T47D (cell line): ENCODE measurements around the gene NMNAT3.

Experiments used
- DNase-seq, 2 experiments: peaks; one replicate each; pipeline versions ENCODE4 v3.0.0 to v3.0.0-alpha.2; 2011 to 2012; ENCODE audit warnings: low read depth in 1 of 2, low spot score in 1 of 2
- JUND ChIP-seq: IDR thresholded peaks from 2 replicates; pipeline ENCODE4 v1.6.1; 2012; ENCODE audit warnings: low read depth
- in situ Hi-C: cut with HindIII; loops from 2 replicates; pipeline ENCODE4 v1.10.0; 2016; ENCODE audit warnings: low sequenced_read_pairs, low pct_unique_long_range_greater_than_20kb

NMNAT3 gene

DNA sequence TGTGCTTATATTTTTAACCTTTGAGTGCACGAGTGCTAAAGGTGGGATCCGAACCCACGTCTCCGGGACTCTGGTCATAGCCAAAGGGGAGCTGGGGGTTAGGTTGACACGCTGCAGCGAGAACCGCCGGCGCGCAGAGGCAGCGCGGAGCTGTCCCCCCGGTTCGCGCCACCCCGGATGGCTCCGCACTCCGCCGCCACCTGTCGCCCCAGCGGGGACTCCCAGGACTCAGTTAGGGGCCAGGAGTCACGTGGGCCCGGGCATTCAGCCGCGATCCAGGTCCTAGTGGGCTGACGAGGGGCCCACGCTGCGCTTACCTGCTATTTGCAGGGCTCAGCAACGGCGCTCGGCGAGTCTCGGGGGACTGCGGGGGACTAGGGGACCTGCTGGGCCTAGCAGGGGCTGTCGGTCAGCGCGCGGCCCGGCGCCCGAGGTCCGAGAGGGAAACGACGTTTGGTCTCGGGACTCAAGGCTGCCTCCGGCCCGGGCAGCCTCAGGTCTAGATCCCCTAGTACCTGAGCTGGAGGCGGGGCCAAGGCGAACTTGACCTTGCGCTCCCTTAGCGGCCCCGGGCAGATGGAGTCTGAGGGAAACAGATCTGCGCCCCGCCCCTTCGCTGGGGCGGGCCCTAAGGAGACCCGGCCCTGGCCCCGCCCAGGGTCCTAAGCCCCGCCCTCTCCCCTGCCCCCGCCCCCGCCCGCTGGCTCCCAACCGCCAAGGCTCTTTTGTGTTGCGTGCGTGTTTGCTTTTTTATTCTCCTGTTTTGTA, at the start of gene NMNAT3:
Gene NMNAT3 (minus strand): TSS at position 585 of the 768 bp plus-strand sequence. CDS start 50,248 bp downstream, outside the sequence.
- no peak for TF ChIP-seq JUND
- in situ Hi-C loops = no loop called here
- peak; percentile 59 to 89 for DNase-seq

DNA sequence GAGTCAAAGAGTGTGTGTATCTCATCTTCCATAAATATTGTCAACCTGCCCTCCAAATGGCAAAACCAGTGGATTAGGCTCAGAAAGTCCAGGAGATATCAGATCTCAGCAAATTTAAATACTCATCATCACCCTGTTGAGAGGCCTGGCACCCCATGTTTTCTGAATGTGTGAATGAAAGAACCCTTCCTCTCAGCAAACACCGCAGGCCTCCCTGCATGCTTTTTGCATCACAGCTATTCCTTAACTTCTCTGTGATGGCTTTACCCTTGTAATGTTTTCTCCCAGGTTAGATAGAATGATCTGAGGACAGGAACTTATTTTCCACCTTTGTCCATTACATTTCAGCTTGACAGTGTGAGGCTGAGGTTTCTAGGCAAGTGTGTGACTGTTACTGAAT, 43.6 kb upstream of the NMNAT3 start:
- DNase-seq = no peak
- in situ Hi-C loops = no loop called here
- TF ChIP-seq JUND = no peak

DNA sequence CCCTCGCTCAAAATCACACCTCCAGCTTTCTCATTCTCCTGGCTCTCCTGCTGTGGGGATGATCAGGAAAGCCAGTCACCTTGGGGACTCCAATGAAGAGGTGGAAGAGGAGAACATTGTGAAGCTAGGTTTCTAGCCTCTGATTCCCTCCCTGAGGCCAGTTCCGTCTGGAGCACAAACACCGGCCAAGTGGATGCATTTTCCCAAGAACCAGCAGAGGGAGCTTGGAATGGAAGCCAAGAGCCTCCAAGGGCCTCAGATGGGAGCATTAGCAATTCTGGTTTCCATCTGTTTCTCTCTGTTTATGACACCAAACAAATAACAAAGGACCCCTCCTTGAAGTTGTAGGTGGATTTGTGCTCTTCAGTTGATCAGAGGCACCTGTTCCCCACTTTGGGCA, 40.6 kb upstream of the NMNAT3 start:
- TF ChIP-seq JUND = no peak
- peak; percentile 65 to 86 for DNase-seq
- in situ Hi-C loops = no loop called here

DNA sequence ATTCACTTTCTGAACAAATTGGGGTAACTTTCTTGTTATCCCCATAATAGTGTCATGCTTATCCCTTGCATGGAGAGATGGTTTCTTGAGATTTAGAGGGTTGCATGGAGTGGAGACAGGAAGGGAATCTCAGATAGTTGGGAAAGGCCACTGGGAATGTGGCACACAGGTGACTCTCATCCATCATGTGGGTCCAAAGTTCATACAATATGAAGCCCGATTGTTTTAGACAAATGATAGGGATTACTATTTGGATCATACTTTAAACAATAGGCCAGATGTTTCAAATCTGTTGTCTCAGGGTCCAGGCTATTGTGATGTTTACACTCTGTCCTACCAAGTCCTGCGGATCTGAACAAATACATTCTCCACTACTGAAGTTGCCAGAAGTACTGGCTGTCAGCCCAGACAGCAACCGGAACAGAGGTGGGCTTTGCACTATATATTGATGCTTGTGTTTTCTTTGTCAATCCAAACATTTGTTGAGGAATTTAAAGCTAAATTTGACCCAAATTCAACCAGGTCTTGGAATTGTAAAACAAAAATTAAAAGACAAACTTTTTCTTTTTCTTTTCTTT, 39.2 kb upstream of the NMNAT3 start:
- no peak for DNase-seq
- TF ChIP-seq JUND = no peak
- in situ Hi-C loops = no loop called here

DNA sequence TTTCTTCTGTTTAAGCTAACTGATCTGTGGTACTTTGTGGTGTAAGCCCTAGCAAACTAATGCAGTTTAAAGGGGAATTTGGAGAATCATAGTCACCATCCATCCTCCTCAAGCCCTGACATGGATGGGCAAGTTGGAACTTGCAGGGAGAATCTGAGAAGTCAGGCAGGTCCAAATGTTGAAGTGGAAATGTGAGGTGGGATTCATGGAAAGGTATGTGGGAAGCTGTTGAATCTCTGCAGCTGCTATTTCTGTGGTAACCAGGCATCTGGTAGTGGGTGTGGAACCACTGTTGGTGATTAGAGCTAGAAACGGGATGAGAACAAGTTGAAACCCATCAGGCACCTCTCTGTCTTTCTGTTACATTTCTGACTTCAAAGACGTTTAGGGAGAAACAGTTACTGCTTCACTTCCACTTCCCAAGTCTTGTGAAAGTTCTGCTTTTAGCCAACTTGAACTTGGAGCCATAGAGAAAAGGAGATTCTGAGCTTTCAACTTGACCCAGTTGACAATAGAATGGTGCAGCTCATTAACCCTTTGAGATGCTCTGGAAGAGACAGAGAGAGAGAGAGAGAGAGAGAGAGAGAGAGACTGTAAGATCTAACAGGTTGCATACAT, 38.1 kb upstream of the NMNAT3 start:
- DNase-seq = no peak
- no peak for TF ChIP-seq JUND
- in situ Hi-C loops = no loop called here

DNA sequence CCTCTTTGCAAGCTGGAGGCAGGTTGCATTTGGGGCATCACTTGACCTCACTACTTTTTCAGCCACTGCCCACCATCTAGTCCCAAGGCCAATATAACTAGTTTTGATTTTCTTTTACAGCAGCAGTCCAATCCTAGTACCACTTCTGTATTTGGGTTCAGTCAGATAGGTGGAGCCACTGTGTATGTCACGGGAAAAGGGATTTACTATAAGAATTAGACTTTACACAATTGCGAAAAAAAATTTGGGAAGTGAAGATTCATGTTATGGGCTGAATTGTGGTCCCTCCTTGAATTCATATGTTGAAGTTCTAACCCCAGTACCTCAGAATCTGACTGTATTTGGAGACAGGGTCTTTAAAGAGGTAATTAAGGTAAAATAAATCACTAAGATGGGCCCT, 37.4 kb upstream of the NMNAT3 start:
- in situ Hi-C loops = no loop called here
- DNase-seq = no peak
- TF ChIP-seq JUND = no peak

DNA sequence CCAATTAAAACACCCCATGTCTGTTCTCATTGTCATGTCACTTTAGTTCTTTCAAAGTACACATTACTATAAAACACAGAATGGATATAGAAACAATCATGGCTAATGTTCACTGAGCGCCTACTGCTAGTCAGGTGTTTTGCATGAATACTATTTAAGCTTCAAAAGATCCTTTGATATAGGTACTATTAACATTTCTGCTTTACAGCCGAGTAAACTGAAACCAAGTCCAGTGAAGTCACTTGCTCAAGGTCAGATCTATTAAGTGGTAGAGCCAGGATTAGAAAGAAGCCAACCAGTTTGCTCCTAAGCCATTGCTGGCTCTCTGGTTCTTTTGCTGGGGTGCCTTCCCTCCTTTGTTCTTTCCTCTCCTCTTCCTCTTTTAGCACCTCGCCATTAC, 32.4 kb upstream of the NMNAT3 start:
- in situ Hi-C loops = no loop called here
- no peak for DNase-seq
- TF ChIP-seq JUND = no peak

DNA sequence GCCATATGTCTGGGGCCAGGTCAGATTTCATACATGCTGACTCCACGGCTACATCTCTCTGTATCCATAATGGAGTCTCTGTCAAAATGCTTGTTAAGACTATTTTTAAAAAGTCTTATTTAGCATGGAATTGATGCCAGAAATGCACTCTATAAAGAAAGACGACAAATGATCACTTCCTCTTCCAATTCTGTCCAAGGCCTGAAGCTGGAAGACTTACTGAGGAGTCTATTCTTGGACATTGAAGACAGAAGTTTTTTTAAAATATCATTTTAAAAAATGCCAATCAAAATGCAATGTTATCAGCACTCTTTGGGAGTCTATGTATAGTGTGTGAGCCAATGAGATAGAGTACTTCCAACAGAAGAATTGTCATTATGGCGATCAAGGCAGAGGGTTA, 27.9 kb upstream of the NMNAT3 start:
- in situ Hi-C loops = no loop called here
- DNase-seq = no peak
- TF ChIP-seq JUND = no peak

DNA sequence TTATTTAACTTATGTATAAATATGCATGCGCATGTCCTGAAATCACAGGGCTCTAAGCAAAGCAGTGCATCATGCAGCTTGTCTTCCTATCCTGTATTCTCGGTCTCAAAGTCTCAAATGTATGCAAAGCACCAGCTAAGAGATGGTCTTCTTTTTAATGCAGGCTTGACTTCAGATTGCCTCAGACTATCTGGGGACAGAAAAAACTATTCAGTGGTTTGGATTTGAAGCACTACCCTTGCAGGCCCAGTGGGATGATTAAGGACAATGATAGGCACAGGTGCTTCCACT, 18.5 kb upstream of the NMNAT3 start:
- in situ Hi-C loops = no loop called here
- DNase-seq = no peak
- TF ChIP-seq JUND = no peak

DNA sequence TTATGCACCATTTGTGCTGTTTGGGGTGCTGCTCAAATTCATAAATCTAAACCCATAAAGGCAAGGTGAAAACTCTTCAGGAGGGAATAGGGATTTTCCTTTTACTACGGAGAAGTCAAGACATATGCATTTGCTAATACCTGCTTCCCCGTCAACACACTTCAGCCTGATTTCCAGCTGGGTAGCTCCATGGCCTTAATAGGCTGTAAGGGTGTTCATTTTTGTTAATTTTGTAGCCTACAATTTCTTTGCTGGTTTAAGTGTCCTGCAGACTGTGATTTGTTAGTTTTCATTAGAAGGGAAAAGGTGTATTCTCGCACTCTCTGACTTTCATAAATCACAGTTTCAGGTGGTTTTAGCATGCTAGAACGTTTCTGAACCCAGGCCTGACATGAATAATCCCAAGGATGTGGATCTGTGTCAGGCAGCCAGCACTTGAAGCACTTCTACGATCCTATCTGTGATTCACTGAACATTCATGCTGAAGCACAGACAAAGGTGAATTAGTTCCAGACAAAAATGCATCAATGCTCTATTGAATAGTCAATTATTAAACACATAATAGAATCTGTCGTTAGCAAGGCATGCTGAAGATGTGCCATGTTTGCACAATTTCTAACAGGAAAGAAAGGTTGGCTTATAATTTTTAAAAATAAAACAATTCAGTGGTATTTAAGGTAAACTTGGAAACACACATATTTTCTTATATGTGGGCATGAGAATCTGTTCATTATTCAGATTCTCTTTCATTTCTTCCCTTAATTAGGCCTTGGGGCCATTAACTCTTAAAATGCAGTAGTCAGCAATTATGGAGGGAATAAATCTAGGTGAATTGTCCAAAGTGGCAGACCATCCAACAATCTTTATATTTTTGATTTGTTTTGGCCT, 17.9 kb upstream of the NMNAT3 start:
- no peak for TF ChIP-seq JUND
- in situ Hi-C loops = no loop called here
- DNase-seq = no peak

DNA sequence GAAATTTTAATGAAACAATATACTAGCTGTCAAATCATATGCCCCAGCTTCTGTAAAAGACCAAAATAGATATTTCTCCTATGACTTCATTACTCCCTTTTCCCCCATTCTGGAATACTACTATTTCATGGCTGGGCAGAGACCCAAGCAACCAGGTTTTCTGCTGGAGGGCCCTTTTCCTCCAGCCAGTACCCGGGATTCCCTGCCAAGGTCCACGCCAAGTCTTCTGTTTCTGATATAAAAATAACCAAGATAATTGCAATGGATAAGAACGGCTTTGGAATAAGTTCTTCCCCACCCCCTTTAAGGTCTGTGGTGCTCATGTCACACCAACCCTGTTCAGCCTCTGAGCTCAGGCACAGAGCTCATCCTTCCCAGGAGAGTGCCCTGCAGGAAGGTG, 17.2 kb upstream of the NMNAT3 start:
- no peak for DNase-seq
- no peak for TF ChIP-seq JUND
- in situ Hi-C loops = no loop called here

DNA sequence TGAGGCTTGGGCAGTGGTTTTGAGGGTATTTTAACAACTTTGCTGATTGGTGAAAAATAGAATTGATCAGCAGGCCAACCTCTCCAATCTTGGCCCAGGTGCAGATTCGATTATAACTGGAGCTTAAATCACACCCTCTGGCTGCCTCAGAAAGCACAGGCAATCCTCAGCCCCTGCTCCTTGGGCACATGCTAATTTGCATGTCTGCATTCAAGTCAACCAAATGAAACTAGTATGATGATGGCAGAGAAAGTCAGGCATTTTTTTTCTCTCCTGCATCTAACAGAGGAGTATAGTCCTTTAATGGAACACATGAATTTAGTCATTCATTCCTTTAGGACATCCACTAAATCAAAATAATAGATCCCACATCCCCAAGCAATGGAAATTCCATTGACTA, 16.8 kb upstream of the NMNAT3 start:
- in situ Hi-C loops = no loop called here
- no peak for TF ChIP-seq JUND

DNA sequence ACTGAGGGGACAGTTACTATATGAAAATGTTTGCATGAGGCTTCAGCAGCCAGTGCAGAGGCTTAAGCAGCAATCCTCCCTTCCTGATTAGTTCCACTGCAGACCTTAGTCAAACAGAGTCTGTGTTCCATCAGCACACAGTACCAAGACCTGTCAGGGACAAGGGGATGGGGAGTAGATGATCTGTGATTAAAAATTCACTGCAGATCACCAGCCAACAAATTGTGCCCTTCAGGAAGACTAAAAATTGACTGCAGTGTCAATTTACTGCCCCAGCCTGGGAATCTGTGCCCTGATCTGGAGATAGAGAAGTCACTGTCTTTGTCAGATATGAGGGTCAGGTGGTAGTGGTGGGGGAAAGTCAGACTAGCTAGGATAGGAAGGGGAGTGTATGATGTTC, 13.8 kb upstream of the NMNAT3 start:
- in situ Hi-C loops = no loop called here
- no peak for TF ChIP-seq JUND
- DNase-seq = no peak

More for the DNA sequence above, 16.8 kb upstream of the NMNAT3 start:
- no peak for DNase-seq
